Coronary artery (tissue), 2 donors: ENCODE results near the gene SFT2D2.

ENCODE experiments used
- DNase-seq: peaks from one replicate; pipeline ENCODE4 v3.0.0-alpha.2; 2017; ENCODE audit warnings: low spot score
- H3K27ac ChIP-seq, 2 donors: fragments of 200-600 bp; sonication (generic); one replicate each; pipeline ENCODE4 v1.5.1; 2016 to 2019
- H3K4me3 ChIP-seq: fragments of 200-600 bp; sonication (generic); 2 replicates; pipeline ENCODE4 v1.5.1; 2016; ENCODE audit warnings: mild to moderate bottlenecking, moderate library complexity
- CTCF ChIP-seq: fragments of 200-600 bp; sonication (generic); IDR thresholded peaks from one replicate; pipeline ENCODE4 v1.5.1; 2019; ENCODE audit warnings: antibody characterized with exemption

SFT2D2 gene

GRCh38 chr1:168293356-168293755 lies 67.6 kb downstream of the SFT2D2 start:
- no peak for TF ChIP-seq CTCF
- Histone ChIP-seq H3K4me3 (no peak overlapping the region), H3K27ac (no peak overlapping the region)
- no peak for DNase-seq

- DNase-seq = no peak
- no peak overlapping the region for H3K4me3 ChIP-seq
- no peak for TF ChIP-seq CTCF
- H3K27ac ChIP-seq = no peak overlapping the region
Measured at GRCh38 chr1:168295411-168296114, 69.8 kb downstream of the SFT2D2 start.

GRCh38 chr1:168297019-168297730 lies 71.4 kb downstream of the SFT2D2 start:
- DNase-seq = no peak
- no peak overlapping the region for H3K27ac ChIP-seq
- TF ChIP-seq CTCF = no peak
- no peak overlapping the region for H3K4me3 ChIP-seq

GRCh38 chr1:168298446-168298845 lies 72.6 kb downstream of the SFT2D2 start:
- no peak for TF ChIP-seq CTCF
- Histone ChIP-seq H3K4me3 (no peak overlapping the region), H3K27ac (no peak overlapping the region)
- no peak for DNase-seq

- Histone ChIP-seq H3K4me3 (no peak overlapping the region), H3K27ac (no peak overlapping the region)
- DNase-seq = no peak
- no peak for TF ChIP-seq CTCF
Measured at GRCh38 chr1:168300626-168301025, 74.8 kb downstream of the SFT2D2 start.

- TF ChIP-seq CTCF = no peak
- Histone ChIP-seq H3K27ac (no peak overlapping the region), H3K4me3 (no peak overlapping the region)
- DNase-seq = no peak
Measured at GRCh38 chr1:168301664-168302320, 76.0 kb downstream of the SFT2D2 start.
